Stimulated activated CD4-positive, alpha-beta T cell treated with anti-CD3 and anti-CD28 coated beads, Interleukin-1b, Interleukin-23, amount 100 ng/mL, for 1 hour (primary cell): ENCODE measurements around the gene NME2.
A peak's percentile ranks its signal among the peaks of the same experiment; 100 is the strongest.
"Not testable (repeated sequence)": the region's sequence is repeated elsewhere in the genome, so short reads cannot be mapped to it uniquely, and the experiment has no call there.

Experiments used
- DNase-seq, 2 donors: peaks; one replicate each; pipeline ENCODE4 v3.0.0-alpha.2; 2020; ENCODE audit warnings: low read depth in 2 of 2

The NME2 gene

GRCh38 chr17:51166198-51166986, at the start of gene NME2:
NME2 (plus strand) TSS chr17:51166411; CDS start chr17:51166831, 420 bp downstream.
- peak; percentile 4 to 50 for DNase-seq

- no peak for DNase-seq
Observed at GRCh38 chr17:51118330-51119195, 47.6 kb upstream of the NME2 start.

- peak in 1 of 2 donors; percentile 6 for DNase-seq
Observed at GRCh38 chr17:51119415-51120356, 46.5 kb upstream of the NME2 start.

GRCh38 chr17:51120357-51120738, 45.9 kb upstream of the NME2 start:
- DNase-seq: peak; percentile 3 to 16

GRCh38 chr17:51120739-51121619, 45.2 kb upstream of the NME2 start, which contains the start of gene SPAG9:
SPAG9 (minus strand) TSS chr17:51120868; CDS start chr17:51120656, 212 bp downstream.
- peak; percentile 76 to 80 for DNase-seq

- DNase-seq: peak; percentile 75 to 76
Observed at GRCh38 chr17:51121620-51122472, 44.4 kb upstream of the NME2 start.

- DNase-seq: not testable (repeated sequence)
Observed at GRCh38 chr17:51122473-51123115, 43.6 kb upstream of the NME2 start.

GRCh38 chr17:51124640-51125503, 41.3 kb upstream of the NME2 start:
- DNase-seq: no peak

- DNase-seq: no peak
Observed at GRCh38 chr17:51128076-51128475, 38.1 kb upstream of the NME2 start.

GRCh38 chr17:51132964-51133319, 33.3 kb upstream of the NME2 start:
- DNase-seq: no peak

- no peak for DNase-seq
Observed at GRCh38 chr17:51133365-51133764, 32.8 kb upstream of the NME2 start.

- DNase-seq: no peak
Observed at GRCh38 chr17:51135956-51136355, 30.3 kb upstream of the NME2 start.

- no peak for DNase-seq
Observed at GRCh38 chr17:51142597-51142996, 23.6 kb upstream of the NME2 start.

GRCh38 chr17:51144266-51145022, 21.8 kb upstream of the NME2 start:
- DNase-seq: no peak

- no peak for DNase-seq
Observed at GRCh38 chr17:51147650-51148049, 18.6 kb upstream of the NME2 start.

- DNase-seq: no peak
Observed at GRCh38 chr17:51149163-51149562, 17.0 kb upstream of the NME2 start.

- no peak for DNase-seq
Observed at GRCh38 chr17:51150932-51151331, 15.3 kb upstream of the NME2 start.
